ENCODE data around the gene MME. TPM values are rescaled to one million over a fixed set of nuclear protein-coding genes. Genes with fewer than 3 reads are reported as not detected.

MME gene
- total and polyA plus RNA-seq, 2 of the 4 experiments (the other 2 are of a cell fraction): 11.7 to 22.8 TPM

DNA sequence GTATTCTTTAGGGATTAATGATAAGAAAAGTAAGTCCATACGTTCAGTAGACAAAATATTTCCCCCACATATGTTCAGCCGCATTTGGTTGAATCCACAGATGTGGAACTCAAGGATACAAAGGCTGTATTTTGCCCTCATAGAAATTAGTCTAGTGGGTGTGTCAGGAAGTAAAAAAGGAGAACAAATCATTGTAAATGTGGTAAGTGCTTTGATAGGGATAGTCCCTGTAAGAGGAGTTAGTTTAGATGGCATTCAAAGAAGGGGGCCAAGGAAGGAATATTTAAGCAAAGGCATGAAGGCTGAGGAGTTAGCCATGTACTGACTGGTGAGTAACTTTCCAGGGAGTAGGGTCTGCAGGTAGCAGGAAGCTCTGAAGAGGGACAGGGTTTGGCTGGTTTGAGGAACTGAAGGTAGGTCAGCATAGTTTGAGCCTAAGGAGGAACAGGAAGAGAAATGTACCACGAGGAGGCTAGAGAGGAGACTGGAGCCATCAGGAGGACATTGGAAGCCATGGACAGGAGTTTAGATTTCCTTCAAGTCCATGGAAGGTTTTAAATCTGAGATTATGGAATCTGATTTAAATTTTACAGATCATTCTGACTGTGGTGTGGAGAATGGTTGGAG is 98.8 kb downstream of the MME start:
- ATAC-seq (ENCODE audit: low read depth) (no peak), DNase-seq (no peak)
- no peak overlapping the region for H2BK15ac ChIP-seq (ENCODE audit: low read depth, low read length)
- H3K23ac ChIP-seq (ENCODE audit: low read depth, low read length): no peak overlapping the region
- no peak overlapping the region for H2BK5ac ChIP-seq (ENCODE audit: low read depth, low read length, poor library complexity, severe bottlenecking)
- H3K56ac ChIP-seq (ENCODE audit: extremely low read depth, insufficient read depth, low read length): no peak overlapping the region
- H2BK120ac ChIP-seq (ENCODE audit: low read depth, low read length): no peak overlapping the region
- no peak overlapping the region for H3K27ac ChIP-seq (ENCODE audit: insufficient read depth, low read length)
- WGBS, 2 experiments (ENCODE audit: extremely low coverage in 2 of 2, insufficient read length in 1 of 2): 83% methylated on average over 1 of the region's 3 CpGs; no CpG with 5 or more reads in 1 of the 2 experiments
- no peaks in the 10 kb centered on the region for H3K4me1 ChIP-seq (ENCODE audit: control insufficient read depth, insufficient read depth, low read length)
- no peak overlapping the region for H2AFZ ChIP-seq (replicated peaks; ENCODE audit: low read length, poor library complexity)
- no peaks in the 10 kb centered on the region for H3K9me3 ChIP-seq (ENCODE audit: control insufficient read depth, insufficient read depth, low read length)
- no peak overlapping the region for H3K18ac ChIP-seq (ENCODE audit: low read depth, low read length)
- no peak overlapping the region for H4K91ac ChIP-seq (ENCODE audit: insufficient read depth, low read depth, low read length)
- H3K4me3 ChIP-seq (ENCODE audit: insufficient read depth, low read depth, low read length): no peak overlapping the region
- H3K14ac ChIP-seq (replicated peaks; ENCODE audit: low read depth, low read length): no peak overlapping the region
- no peak overlapping the region for H3K4ac ChIP-seq (ENCODE audit: low read depth, low read length)
- no peak overlapping the region for H3K9ac ChIP-seq (ENCODE audit: low read depth, low read length)
- no peak overlapping the region for H2AK5ac ChIP-seq (ENCODE audit: low read depth, low read length)
- no peak overlapping the region for H2BK20ac ChIP-seq (ENCODE audit: low read depth, low read length)
- no peaks in the 10 kb centered on the region for H3K79me1 ChIP-seq (ENCODE audit: low read depth in 1 of 2, low read length in 2 of 2)
- 0 out of 2 replicates have a peak, but pooled peaks cover 1% of the 10 kb centered on the region for H3K36me3 ChIP-seq (ENCODE audit: control insufficient read depth, insufficient read depth, low read length)
- H4K5ac ChIP-seq (ENCODE audit: low read depth, low read length): no peak overlapping the region
- ChIA-PET CTCF (no interaction called here), POLR2A (ENCODE audit: unreplicated experiment) (interaction anchor here (0.6 kb wide), 1 partner anchor 43 kb away, joined by 3 read pairs; no protein-coding TSS in a partner anchor)
- H3K27me3 ChIP-seq (ENCODE audit: control insufficient read depth, insufficient read depth, low read length): no peaks in the 10 kb centered on the region
- intact Hi-C loops (cut with micrococcal nuclease): no loop called here
- H2AK9ac ChIP-seq (replicated peaks; ENCODE audit: low read depth, low read length, poor library complexity): no peak overlapping the region
- dilution Hi-C loops (cut with HindIII; ENCODE audit: low sequenced_read_pairs, unreplicated experiment): no loop called here
- in situ Hi-C loops (cut with MboI; ENCODE audit: low sequenced_read_pairs): no loop called here
- no TSS peak for BruUV-seq (replicated peaks)
- H3K4me2 ChIP-seq (ENCODE audit: low read depth, low read length): no peak overlapping the region
- no peaks in the 10 kb centered on the region for H4K20me1 ChIP-seq (ENCODE audit: insufficient read depth, low read length)
- TF ChIP-seq MAFK (IDR thresholded peaks at IDR 0.05; ENCODE audit: low read depth, low read length) (no peak), NFE2L2 (IDR thresholded peaks at IDR 0.05; ENCODE audit: low read depth, low read length) (no peak)
- H4K8ac ChIP-seq (ENCODE audit: low read depth in 2 of 2, low read length in 2 of 2): no peak overlapping the region
- H3K9me1 ChIP-seq (ENCODE audit: insufficient read depth, low read length): peaks cover 3% of the 10 kb centered on the region; the same call in 1 of the 2 replicates
